Measurements from ENCODE around the gene STYXL1.
A peak's percentile ranks its signal among the peaks of the same experiment; 100 is the strongest.

The STYXL1 gene

GRCh38 chr7:75986147-75986781, 61.5 kb downstream of the STYXL1 start:
- Mint-ChIP-seq H3K27ac (no peak overlapping the region), H3K9me3 (no peaks in the 10 kb centered on the region), H3K27me3 (ENCODE audit: low read depth) (no peaks in the 10 kb centered on the region), H3K4me3 (no peak overlapping the region), H3K4me1 (ENCODE audit: low read depth) (peaks cover 9% of the 10 kb centered on the region), H3K36me3 (ENCODE audit: low read depth) (peaks cover 5% of the 10 kb centered on the region)

- H3K9me3 Mint-ChIP-seq: no peaks in the 10 kb centered on the region
- no peak overlapping the region for H3K27ac Mint-ChIP-seq
- peaks cover 5% of the 10 kb centered on the region for H3K36me3 Mint-ChIP-seq (ENCODE audit: low read depth)
- no peaks in the 10 kb centered on the region for H3K27me3 Mint-ChIP-seq (ENCODE audit: low read depth)
- no peak overlapping the region for H3K4me3 Mint-ChIP-seq
- H3K4me1 Mint-ChIP-seq (ENCODE audit: low read depth): peaks cover 5% of the 10 kb centered on the region
Measured at GRCh38 chr7:75985518-75986146, 62.2 kb downstream of the STYXL1 start.

- Mint-ChIP-seq H3K4me3 (no peak overlapping the region), H3K4me1 (ENCODE audit: low read depth) (peaks cover 5% of the 10 kb centered on the region), H3K27me3 (ENCODE audit: low read depth) (no peaks in the 10 kb centered on the region), H3K36me3 (ENCODE audit: low read depth) (peaks cover 6% of the 10 kb centered on the region), H3K27ac (no peak overlapping the region), H3K9me3 (no peaks in the 10 kb centered on the region)
Measured at GRCh38 chr7:75985009-75985517, 62.7 kb downstream of the STYXL1 start.

- no peaks in the 10 kb centered on the region for H3K4me1 Mint-ChIP-seq (ENCODE audit: low read depth)
- no peaks in the 10 kb centered on the region for H3K27me3 Mint-ChIP-seq (ENCODE audit: low read depth)
- no peak overlapping the region for H3K4me3 Mint-ChIP-seq
- no peak overlapping the region for H3K27ac Mint-ChIP-seq
- no peaks in the 10 kb centered on the region for H3K9me3 Mint-ChIP-seq
- H3K36me3 Mint-ChIP-seq (ENCODE audit: low read depth): peaks cover 2% of the 10 kb centered on the region
Measured at GRCh38 chr7:75984130-75985008, 63.4 kb downstream of the STYXL1 start.

- H3K4me3 Mint-ChIP-seq: no peak overlapping the region
- no peaks in the 10 kb centered on the region for H3K4me1 Mint-ChIP-seq (ENCODE audit: low read depth)
- H3K27ac Mint-ChIP-seq: no peak overlapping the region
- H3K9me3 Mint-ChIP-seq: no peaks in the 10 kb centered on the region
- no peaks in the 10 kb centered on the region for H3K27me3 Mint-ChIP-seq (ENCODE audit: low read depth)
- H3K36me3 Mint-ChIP-seq (ENCODE audit: low read depth): peaks cover 2% of the 10 kb centered on the region
Measured at GRCh38 chr7:75983471-75984129, 64.2 kb downstream of the STYXL1 start.

GRCh38 chr7:75982306-75983064, 65.3 kb downstream of the STYXL1 start:
- peaks cover 2% of the 10 kb centered on the region for H3K36me3 Mint-ChIP-seq (ENCODE audit: low read depth)
- no peak overlapping the region for H3K4me3 Mint-ChIP-seq
- no peaks in the 10 kb centered on the region for H3K27me3 Mint-ChIP-seq (ENCODE audit: low read depth)
- H3K4me1 Mint-ChIP-seq (ENCODE audit: low read depth): no peaks in the 10 kb centered on the region
- H3K27ac Mint-ChIP-seq: no peak overlapping the region
- H3K9me3 Mint-ChIP-seq: no peaks in the 10 kb centered on the region

GRCh38 chr7:75981453-75982305, 66.1 kb downstream of the STYXL1 start:
- H3K27ac Mint-ChIP-seq: no peak overlapping the region
- H3K27me3 Mint-ChIP-seq (ENCODE audit: low read depth): no peaks in the 10 kb centered on the region
- H3K9me3 Mint-ChIP-seq: no peaks in the 10 kb centered on the region
- peaks cover 2% of the 10 kb centered on the region for H3K36me3 Mint-ChIP-seq (ENCODE audit: low read depth)
- H3K4me3 Mint-ChIP-seq: no peak overlapping the region
- no peaks in the 10 kb centered on the region for H3K4me1 Mint-ChIP-seq (ENCODE audit: low read depth)

GRCh38 chr7:75981203-75981452, 66.7 kb downstream of the STYXL1 start:
- Mint-ChIP-seq H3K4me1 (ENCODE audit: low read depth) (no peaks in the 10 kb centered on the region), H3K9me3 (no peaks in the 10 kb centered on the region), H3K27ac (no peak overlapping the region), H3K4me3 (no peak overlapping the region), H3K27me3 (ENCODE audit: low read depth) (no peaks in the 10 kb centered on the region), H3K36me3 (ENCODE audit: low read depth) (peaks cover 2% of the 10 kb centered on the region)

- H3K27me3 Mint-ChIP-seq (ENCODE audit: low read depth): no peaks in the 10 kb centered on the region
- no peaks in the 10 kb centered on the region for H3K4me1 Mint-ChIP-seq (ENCODE audit: low read depth)
- H3K9me3 Mint-ChIP-seq: no peaks in the 10 kb centered on the region
- no peak overlapping the region for H3K27ac Mint-ChIP-seq
- H3K36me3 Mint-ChIP-seq (ENCODE audit: low read depth): peaks cover 2% of the 10 kb centered on the region
- H3K4me3 Mint-ChIP-seq: no peak overlapping the region
Measured at GRCh38 chr7:75980430-75981202, 67.2 kb downstream of the STYXL1 start.

- Mint-ChIP-seq H3K9me3 (no peaks in the 10 kb centered on the region), H3K36me3 (ENCODE audit: low read depth) (peaks cover 2% of the 10 kb centered on the region), H3K4me3 (no peak overlapping the region), H3K4me1 (ENCODE audit: low read depth) (no peaks in the 10 kb centered on the region), H3K27ac (no peak overlapping the region), H3K27me3 (ENCODE audit: low read depth) (no peaks in the 10 kb centered on the region)
Measured at GRCh38 chr7:75979759-75980429, 67.9 kb downstream of the STYXL1 start.

- H3K4me1 Mint-ChIP-seq (ENCODE audit: low read depth): no peaks in the 10 kb centered on the region
- peaks cover 10% of the 10 kb centered on the region for H3K36me3 Mint-ChIP-seq (ENCODE audit: low read depth)
- H3K27ac Mint-ChIP-seq: no peak overlapping the region
- no peak overlapping the region for H3K4me3 Mint-ChIP-seq
- H3K27me3 Mint-ChIP-seq (ENCODE audit: low read depth): no peaks in the 10 kb centered on the region
- H3K9me3 Mint-ChIP-seq: no peaks in the 10 kb centered on the region
Measured at GRCh38 chr7:75977743-75978142, 70.1 kb downstream of the STYXL1 start.

- Mint-ChIP-seq H3K4me3 (no peak overlapping the region), H3K9me3 (no peaks in the 10 kb centered on the region), H3K36me3 (ENCODE audit: low read depth) (peaks cover 14% of the 10 kb centered on the region), H3K4me1 (ENCODE audit: low read depth) (peaks cover 2% of the 10 kb centered on the region), H3K27ac (peak overlapping the region; percentile 19), H3K27me3 (ENCODE audit: low read depth) (no peaks in the 10 kb centered on the region)
Measured at GRCh38 chr7:75971961-75972763, 75.6 kb downstream of the STYXL1 start.

Data from T-helper 1 cell treated with Interleukin-12 subunit alpha and Interleukin-12 subunit beta and Interleukin-4 antibody, amounts not matched to agents 30 μg/mL and 1 μg/mL, for 36 hours (primary cell).